Neural progenitor cell (in vitro differentiated cells): Measurements from ENCODE around the gene AP1S1. TPM values are rescaled to one million over a fixed set of nuclear protein-coding genes. Genes with fewer than 3 reads are reported as not detected.
"Not testable (repeated sequence)": the region's sequence is repeated elsewhere in the genome, so short reads cannot be mapped to it uniquely, and the experiment has no call there.

Experiments used
- DNase-seq: peaks from one replicate; pipeline ENCODE4 v3.0.0-alpha.2; 2016; ENCODE audit warnings: low spot score
- H2AFZ ChIP-seq: fragments of 200-600 bp; sonication (generic); replicated peaks from 2 replicates; pipeline ENCODE4 v1.6.1; 2016; ENCODE audit warnings: antibody characterized with exemption
- H3F3A ChIP-seq: fragments of 200-600 bp; sonication (generic); 2 replicates; pipeline ENCODE4 v1.6.1; 2016; ENCODE audit warnings: antibody characterized with exemption, low read depth
- H3K27ac ChIP-seq: fragments of 200-600 bp; sonication (generic); 2 replicates; pipeline ENCODE4 v1.5.1; 2016; ENCODE audit warnings: mild to moderate bottlenecking
- H3K27me3 ChIP-seq: fragments of 200-600 bp; sonication (generic); 2 replicates; pipeline ENCODE4 v1.6.1; 2016; ENCODE audit warnings: mild to moderate bottlenecking, moderate library complexity
- H3K36me3 ChIP-seq: fragments of 200-600 bp; sonication (generic); 2 replicates; pipeline ENCODE4 v1.5.1; 2016
- H3K4me1 ChIP-seq: fragments of 200-600 bp; sonication (generic); 2 replicates; pipeline ENCODE4 v1.6.1; 2016; ENCODE audit warnings: mixed run types
- H3K4me2 ChIP-seq: fragments of 200-600 bp; sonication (generic); 2 replicates; pipeline ENCODE4 v1.6.1; 2016
- H3K4me3 ChIP-seq: fragments of 200-600 bp; sonication (generic); 2 replicates; pipeline ENCODE4 v1.5.1; 2016
- H3K79me2 ChIP-seq: fragments of 200-600 bp; sonication (generic); 2 replicates; pipeline ENCODE4 v1.6.1; 2016; ENCODE audit warnings: low read depth
- H3K9ac ChIP-seq: fragments of 200-600 bp; sonication (generic); 2 replicates; pipeline ENCODE4 v1.6.1; 2016
- H3K9me3 ChIP-seq: fragments of 200-600 bp; sonication (generic); 2 replicates; pipeline ENCODE4 v1.5.1; 2016; ENCODE audit warnings: low read depth
- H4K20me1 ChIP-seq: fragments of 200-600 bp; sonication (generic); 2 replicates; pipeline ENCODE4 v1.6.1; 2016; ENCODE audit warnings: low read depth
- H3K27ac Mint-ChIP-seq: 3 replicates; pipeline ENCODE4 v1.8.0; 2021; ENCODE audit warnings: mixed read lengths
- H3K27me3 Mint-ChIP-seq: 2 replicates; pipeline ENCODE4 v1.8.0; 2022; ENCODE audit warnings: low read depth, mild to moderate bottlenecking, inconsistent platforms, moderate library complexity, mixed read lengths; ENCODE audit not compliant: insufficient read depth
- H3K36me3 Mint-ChIP-seq: 3 replicates; pipeline ENCODE4 v1.8.0; 2021; ENCODE audit warnings: mixed read lengths
- H3K4me1 Mint-ChIP-seq: 3 replicates; pipeline ENCODE4 v1.8.0; 2021; ENCODE audit warnings: mixed read lengths
- H3K4me3 Mint-ChIP-seq: 3 replicates; pipeline ENCODE4 v1.8.0; 2021; ENCODE audit warnings: mild to moderate bottlenecking, moderate library complexity, mixed read lengths
- H3K9me3 Mint-ChIP-seq: 3 replicates; pipeline ENCODE4 v1.8.0; 2020; ENCODE audit warnings: mixed read lengths
- CTCF ChIP-seq: fragments of 200-600 bp; sonication (generic); IDR thresholded peaks from 2 replicates; pipeline ENCODE4 v1.5.1; 2017; ENCODE audit warnings: antibody characterized with exemption, mild to moderate bottlenecking
- EZH2 ChIP-seq: fragments of 200-600 bp; sonication (generic); IDR thresholded peaks from 2 replicates; pipeline ENCODE4 v1.6.1; 2017; ENCODE audit warnings: antibody characterized with exemption, mild to moderate bottlenecking, moderate library complexity
- EZH2phosphoT487 ChIP-seq: fragments of 200-600 bp; sonication (generic); IDR thresholded peaks from 2 replicates; pipeline ENCODE4 v1.6.1; 2017; ENCODE audit warnings: antibody characterized with exemption
- total RNA-seq: library from RNA; depleted of rRNA; stranded (reverse); fragments of >200 nt; gene quantifications from 2 replicates; pipeline ENCODE4 v1.2.3, GENCODE V29; 2015; ENCODE audit warnings: low replicate concordance

AP1S1 gene
- total RNA-seq, 1 donor from 2014 or later: 74.4 TPM

DNA sequence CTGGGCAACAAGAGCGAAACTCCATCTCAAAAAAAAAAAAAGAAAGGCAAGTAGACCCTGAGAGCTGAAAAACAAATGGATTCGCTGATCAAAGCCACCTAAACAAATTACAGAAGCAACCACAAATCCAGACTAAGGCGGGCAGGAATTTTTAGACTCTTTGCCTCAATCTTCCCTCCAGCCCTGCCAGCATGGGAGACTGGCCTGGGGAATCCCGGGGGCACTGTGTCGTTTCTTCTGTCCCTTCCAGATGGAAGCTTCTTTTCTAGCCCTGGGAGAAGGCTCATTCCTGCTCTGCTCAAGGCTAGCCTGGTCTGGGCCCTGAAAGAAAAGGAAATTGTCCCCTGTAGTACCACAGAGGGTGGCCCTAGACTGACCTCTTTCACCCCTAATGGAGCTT, 43.0 kb upstream of the AP1S1 start:
- Histone ChIP-seq H3K27me3 (no peaks in the 10 kb centered on the region), H3K79me2 (no peaks in the 10 kb centered on the region), H3K36me3 (no peaks in the 10 kb centered on the region), H3K4me3 (no peak overlapping the region), H3K4me2 (no peak overlapping the region), H3K27ac (no peak overlapping the region), H3K4me1 (peaks cover 3% of the 10 kb centered on the region), H2AFZ (no peak overlapping the region), H4K20me1 (no peaks in the 10 kb centered on the region), H3K9ac (no peak overlapping the region), H3F3A (no peaks in the 10 kb centered on the region), H3K9me3 (no peaks in the 10 kb centered on the region)
- TF ChIP-seq CTCF (no peak), EZH2 (no peak), EZH2phosphoT487 (no peak)
- no peak for DNase-seq
- H3K4me3 Mint-ChIP-seq: no peak overlapping the region
- H3K36me3 Mint-ChIP-seq: no peaks in the 10 kb centered on the region
- H3K9me3 Mint-ChIP-seq: no peaks in the 10 kb centered on the region
- H3K27ac Mint-ChIP-seq: no peak overlapping the region
- peaks cover 8% of the 10 kb centered on the region for H3K27me3 Mint-ChIP-seq
- H3K4me1 Mint-ChIP-seq: peaks cover 17% of the 10 kb centered on the region

DNA sequence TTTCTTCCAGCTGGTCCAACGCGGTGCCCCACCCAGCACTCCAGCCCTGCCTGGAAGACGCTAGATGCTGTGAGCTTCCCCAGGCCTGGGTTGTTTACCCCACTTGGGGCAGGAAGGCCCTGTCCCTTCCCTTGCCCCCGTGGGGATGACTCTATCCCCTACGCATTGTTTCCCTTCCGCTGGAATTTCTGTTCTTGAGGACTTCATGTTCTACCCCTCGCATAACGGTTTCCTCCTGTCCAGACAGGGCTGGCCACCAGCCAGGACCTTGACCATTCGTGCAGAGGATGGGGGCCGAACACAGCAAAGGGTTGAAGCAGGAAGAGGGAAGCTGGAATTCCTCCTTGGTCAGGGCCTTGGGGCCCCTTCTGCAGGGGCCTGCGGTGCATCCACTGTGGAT, 42.0 kb upstream of the AP1S1 start:
- Mint-ChIP-seq H3K27ac (no peak overlapping the region), H3K36me3 (no peaks in the 10 kb centered on the region), H3K4me3 (no peak overlapping the region), H3K27me3 (peaks cover 8% of the 10 kb centered on the region), H3K4me1 (peaks cover 16% of the 10 kb centered on the region), H3K9me3 (no peaks in the 10 kb centered on the region)
- H3K36me3 ChIP-seq: no peaks in the 10 kb centered on the region
- H3K4me3 ChIP-seq: no peak overlapping the region
- no peaks in the 10 kb centered on the region for H4K20me1 ChIP-seq
- no peak overlapping the region for H3K4me2 ChIP-seq
- H3K4me1 ChIP-seq: peaks cover 3% of the 10 kb centered on the region
- no peaks in the 10 kb centered on the region for H3K79me2 ChIP-seq
- H3K9ac ChIP-seq: no peak overlapping the region
- H3F3A ChIP-seq: no peaks in the 10 kb centered on the region
- no peak overlapping the region for H3K27ac ChIP-seq
- no peak overlapping the region for H2AFZ ChIP-seq
- no peak for DNase-seq
- no peaks in the 10 kb centered on the region for H3K9me3 ChIP-seq
- TF ChIP-seq EZH2: no peak
- TF ChIP-seq EZH2phosphoT487: no peak
- no peak for TF ChIP-seq CTCF
- no peaks in the 10 kb centered on the region for H3K27me3 ChIP-seq

DNA sequence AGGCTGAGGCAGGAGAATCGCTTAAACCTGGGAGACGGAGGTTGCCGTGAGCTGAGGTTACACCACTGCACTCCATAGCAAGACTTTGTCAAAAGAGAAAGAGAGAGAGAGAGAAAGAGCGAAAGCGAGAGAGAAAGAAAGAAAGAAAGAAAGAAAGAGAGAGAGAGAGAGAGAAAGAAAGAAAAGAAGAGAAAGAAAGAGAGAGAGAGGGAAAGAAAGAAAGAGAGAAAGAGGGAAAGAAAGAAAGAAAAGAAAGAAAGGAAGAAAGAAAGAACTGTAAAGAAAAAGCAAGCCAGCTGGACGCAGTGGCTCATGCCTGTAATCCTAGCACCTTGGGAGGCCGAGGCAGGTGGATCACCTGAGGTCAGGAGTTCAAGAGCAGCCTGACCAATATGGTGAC, 41.1 kb upstream of the AP1S1 start:
- not testable (repeated sequence) for H2AFZ ChIP-seq, H3K27me3 ChIP-seq, H3K27me3 Mint-ChIP-seq, H3K4me2 ChIP-seq, H3K9me3 ChIP-seq, H3K27ac ChIP-seq, H3K36me3 ChIP-seq, H3K9me3 Mint-ChIP-seq, H3K4me3 ChIP-seq, H3K79me2 ChIP-seq, H4K20me1 ChIP-seq, H3K4me3 Mint-ChIP-seq, H3K9ac ChIP-seq, DNase-seq, H3K27ac Mint-ChIP-seq, H3K36me3 Mint-ChIP-seq, H3K4me1 ChIP-seq, H3F3A ChIP-seq
- peaks cover 10% of the 10 kb centered on the region for H3K4me1 Mint-ChIP-seq

- Histone ChIP-seq H2AFZ (no peak overlapping the region), H3K27ac (no peak overlapping the region)
- no peak overlapping the region for H3K4me3 Mint-ChIP-seq
Observed at GRCh38 chr7:101113836-101114235, 40.4 kb upstream of the AP1S1 start.

More at GRCh38 chr7:101113836-101114235, 40.4 kb upstream of the AP1S1 start:
- no peaks in the 10 kb centered on the region for H3K36me3 ChIP-seq
- H3F3A ChIP-seq: no peaks in the 10 kb centered on the region
- TF ChIP-seq EZH2 (no peak), EZH2phosphoT487 (no peak), CTCF (no peak)
- DNase-seq: no peak
- H3K4me3 ChIP-seq: no peak overlapping the region
- no peaks in the 10 kb centered on the region for H3K4me1 ChIP-seq
- H3K27me3 ChIP-seq: no peaks in the 10 kb centered on the region
- H3K4me2 ChIP-seq: no peak overlapping the region
- H3K9me3 ChIP-seq: no peaks in the 10 kb centered on the region
- Mint-ChIP-seq H3K4me1 (peaks cover 5% of the 10 kb centered on the region), H3K27ac (no peak overlapping the region), H3K9me3 (no peaks in the 10 kb centered on the region), H3K27me3 (peaks cover 5% of the 10 kb centered on the region), H3K36me3 (no peaks in the 10 kb centered on the region)
- no peaks in the 10 kb centered on the region for H3K79me2 ChIP-seq
- H3K9ac ChIP-seq: no peak overlapping the region
- H4K20me1 ChIP-seq: no peaks in the 10 kb centered on the region
